ENCODE measurements around the gene GPHA2. TPM values are rescaled to one million over a fixed set of nuclear protein-coding genes. Genes with fewer than 3 reads are reported as not detected.

Gene GPHA2
- total and polyA plus RNA-seq, 2 of the 13 experiments (the other 11 are each of a cell fraction or from before 2014, with no cell fraction given), result 13.0 to 19.1 TPM

DNA sequence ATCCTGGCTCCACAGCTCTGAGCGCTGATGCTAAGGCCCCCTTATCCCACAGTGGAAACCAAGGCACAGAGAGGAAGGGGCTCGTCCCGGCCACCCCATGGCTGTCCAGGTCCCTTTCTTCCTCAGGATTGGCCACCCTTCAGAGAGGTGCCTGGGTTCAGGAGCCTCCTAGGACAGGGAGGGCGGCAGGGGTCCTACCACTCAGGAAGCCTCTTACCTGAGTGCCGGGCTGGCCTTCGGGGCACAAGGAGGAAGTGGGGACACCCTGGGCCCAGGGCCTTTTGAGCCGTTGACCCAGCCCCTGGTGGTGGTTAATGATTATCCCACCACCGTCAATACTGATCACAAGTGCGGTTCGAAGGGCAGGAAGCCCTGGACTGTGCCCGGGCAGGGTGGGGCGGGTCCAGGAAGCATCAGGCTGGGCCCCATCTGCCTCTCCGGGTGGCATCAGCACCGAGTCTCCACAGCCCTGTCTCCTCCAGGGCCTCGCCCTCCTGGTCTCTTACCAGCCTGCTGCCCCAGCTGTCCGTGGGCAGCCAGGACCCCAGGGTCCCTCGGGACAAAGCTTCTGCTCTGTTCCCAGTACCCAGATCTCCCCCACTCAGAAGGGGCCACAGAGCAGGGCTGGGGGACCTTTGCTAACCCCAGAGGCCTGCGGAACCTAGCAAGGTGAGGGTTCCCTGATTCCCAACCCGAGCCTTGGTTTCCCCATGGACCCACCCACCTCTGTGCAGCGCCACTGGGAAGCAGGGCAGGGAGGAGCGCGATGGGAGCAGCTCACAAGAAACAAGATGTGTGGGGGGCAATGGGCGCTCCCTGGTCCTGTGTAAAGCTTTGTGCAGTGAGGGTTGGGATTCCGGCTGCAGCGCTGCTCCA, 42.3 kb downstream of the GPHA2 start (continued):
- TF ChIP-seq, protein P1, sequence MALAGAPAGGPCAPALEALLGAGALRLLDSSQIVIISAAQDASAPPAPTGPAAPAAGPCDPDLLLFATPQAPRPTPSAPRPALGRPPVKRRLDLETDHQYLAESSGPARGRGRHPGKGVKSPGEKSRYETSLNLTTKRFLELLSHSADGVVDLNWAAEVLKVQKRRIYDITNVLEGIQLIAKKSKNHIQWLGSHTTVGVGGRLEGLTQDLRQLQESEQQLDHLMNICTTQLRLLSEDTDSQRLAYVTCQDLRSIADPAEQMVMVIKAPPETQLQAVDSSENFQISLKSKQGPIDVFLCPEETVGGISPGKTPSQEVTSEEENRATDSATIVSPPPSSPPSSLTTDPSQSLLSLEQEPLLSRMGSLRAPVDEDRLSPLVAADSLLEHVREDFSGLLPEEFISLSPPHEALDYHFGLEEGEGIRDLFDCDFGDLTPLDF (CRISPR knock-in tag; IDR thresholded peaks at IDR 0.05), result 0 out of 2 replicates have a peak, but pooled peaks have one; percentile 16
- TF ChIP-seq, protein P2, sequence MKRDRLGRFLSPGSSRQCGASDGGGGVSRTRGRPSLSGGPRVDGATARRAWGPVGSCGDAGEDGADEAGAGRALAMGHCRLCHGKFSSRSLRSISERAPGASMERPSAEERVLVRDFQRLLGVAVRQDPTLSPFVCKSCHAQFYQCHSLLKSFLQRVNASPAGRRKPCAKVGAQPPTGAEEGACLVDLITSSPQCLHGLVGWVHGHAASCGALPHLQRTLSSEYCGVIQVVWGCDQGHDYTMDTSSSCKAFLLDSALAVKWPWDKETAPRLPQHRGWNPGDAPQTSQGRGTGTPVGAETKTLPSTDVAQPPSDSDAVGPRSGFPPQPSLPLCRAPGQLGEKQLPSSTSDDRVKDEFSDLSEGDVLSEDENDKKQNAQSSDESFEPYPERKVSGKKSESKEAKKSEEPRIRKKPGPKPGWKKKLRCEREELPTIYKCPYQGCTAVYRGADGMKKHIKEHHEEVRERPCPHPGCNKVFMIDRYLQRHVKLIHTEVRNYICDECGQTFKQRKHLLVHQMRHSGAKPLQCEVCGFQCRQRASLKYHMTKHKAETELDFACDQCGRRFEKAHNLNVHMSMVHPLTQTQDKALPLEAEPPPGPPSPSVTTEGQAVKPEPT (CRISPR knock-in tag; IDR thresholded peaks at IDR 0.05; ENCODE audit: low read depth), result no peak
- TF ChIP-seq ZNF609 (CRISPR knock-in tag; IDR thresholded peaks at IDR 0.05; ENCODE audit: borderline replicate concordance) (peak; percentile 81), SSRP1 (CRISPR knock-in tag; IDR thresholded peaks at IDR 0.05) (no peak), DR1 (CRISPR knock-in tag; IDR thresholded peaks at IDR 0.05) (peak; percentile 97), PAWR (CRISPR knock-in tag; IDR thresholded peaks at IDR 0.05; ENCODE audit: borderline replicate concordance) (no peak), ZNF335 (CRISPR knock-in tag; IDR thresholded peaks at IDR 0.05) (peak; percentile 81; the same call in 1 of the 2 replicates), HIC2 (CRISPR knock-in tag; IDR thresholded peaks at IDR 0.05; ENCODE audit: low read depth) (peak; percentile 99), KLF6 (CRISPR knock-in tag; IDR thresholded peaks at IDR 0.05) (peak; percentile 72; the same call in 1 of the 2 replicates), SP4 (CRISPR knock-in tag; IDR thresholded peaks at IDR 0.05) (peak; percentile 8; the same call in 1 of the 2 replicates), KLF9 (CRISPR knock-in tag; IDR thresholded peaks at IDR 0.05; ENCODE audit: low read depth) (peak; percentile 26; the same call in 1 of the 2 replicates), ZMAT3 (CRISPR knock-in tag; conservative IDR thresholded peaks at IDR 0.05) (peak; percentile 59; the same call in 1 of the 2 replicates), CBFB (CRISPR knock-in tag; IDR thresholded peaks at IDR 0.05) (peak; percentile 71), ZNF460 (CRISPR knock-in tag; IDR thresholded peaks at IDR 0.05; ENCODE audit: borderline replicate concordance) (no peak; the same call in 1 of the 2 replicates)
- TF ChIP-seq, protein P3, sequence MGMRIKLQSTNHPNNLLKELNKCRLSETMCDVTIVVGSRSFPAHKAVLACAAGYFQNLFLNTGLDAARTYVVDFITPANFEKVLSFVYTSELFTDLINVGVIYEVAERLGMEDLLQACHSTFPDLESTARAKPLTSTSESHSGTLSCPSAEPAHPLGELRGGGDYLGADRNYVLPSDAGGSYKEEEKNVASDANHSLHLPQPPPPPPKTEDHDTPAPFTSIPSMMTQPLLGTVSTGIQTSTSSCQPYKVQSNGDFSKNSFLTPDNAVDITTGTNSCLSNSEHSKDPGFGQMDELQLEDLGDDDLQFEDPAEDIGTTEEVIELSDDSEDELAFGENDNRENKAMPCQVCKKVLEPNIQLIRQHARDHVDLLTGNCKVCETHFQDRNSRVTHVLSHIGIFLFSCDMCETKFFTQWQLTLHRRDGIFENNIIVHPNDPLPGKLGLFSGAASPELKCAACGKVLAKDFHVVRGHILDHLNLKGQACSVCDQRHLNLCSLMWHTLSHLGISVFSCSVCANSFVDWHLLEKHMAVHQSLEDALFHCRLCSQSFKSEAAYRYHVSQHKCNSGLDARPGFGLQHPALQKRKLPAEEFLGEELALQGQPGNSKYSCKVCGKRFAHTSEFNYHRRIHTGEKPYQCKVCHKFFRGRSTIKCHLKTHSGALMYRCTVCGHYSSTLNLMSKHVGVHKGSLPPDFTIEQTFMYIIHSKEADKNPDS (CRISPR knock-in tag; IDR thresholded peaks at IDR 0.05), result 0 out of 2 replicates have a peak, but pooled peaks have one; percentile 57

All from HepG2 (cell line).